Measurements from ENCODE around the gene GPR150. TPM values are rescaled to one million over a fixed set of nuclear protein-coding genes. Genes with fewer than 3 reads are reported as not detected.

The GPR150 gene
- 0.14 to 0.29 TPM (median 0.15 TPM) in 4 of 5 replicates, not detected in the other for total RNA-seq (2022; extraction: Qiagen RNA extraction)

DNA sequence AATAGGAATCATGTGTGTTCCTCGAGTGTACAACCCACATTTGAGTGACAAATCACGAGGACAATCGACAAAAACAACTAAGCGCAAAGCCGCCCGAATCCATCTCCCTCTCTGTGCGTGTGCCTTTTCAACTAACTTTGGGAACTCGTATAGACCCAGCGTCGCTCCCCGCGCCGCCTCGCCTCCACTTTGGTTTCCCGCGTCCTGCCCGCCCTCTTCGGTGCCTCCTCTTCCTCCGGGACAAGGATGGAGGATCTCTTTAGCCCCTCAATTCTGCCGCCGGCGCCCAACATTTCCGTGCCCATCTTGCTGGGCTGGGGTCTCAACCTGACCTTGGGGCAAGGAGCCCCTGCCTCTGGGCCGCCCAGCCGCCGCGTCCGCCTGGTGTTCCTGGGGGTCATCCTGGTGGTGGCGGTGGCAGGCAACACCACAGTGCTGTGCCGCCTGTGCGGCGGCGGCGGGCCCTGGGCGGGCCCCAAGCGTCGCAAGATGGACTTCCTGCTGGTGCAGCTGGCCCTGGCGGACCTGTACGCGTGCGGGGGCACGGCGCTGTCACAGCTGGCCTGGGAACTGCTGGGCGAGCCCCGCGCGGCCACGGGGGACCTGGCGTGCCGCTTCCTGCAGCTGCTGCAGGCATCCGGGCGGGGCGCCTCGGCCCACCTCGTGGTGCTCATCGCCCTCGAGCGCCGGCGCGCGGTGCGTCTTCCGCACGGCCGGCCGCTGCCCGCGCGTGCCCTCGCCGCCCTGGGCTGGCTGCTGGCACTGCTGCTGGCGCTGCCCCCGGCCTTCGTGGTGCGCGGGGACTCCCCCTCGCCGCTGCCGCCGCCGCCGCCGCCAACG is at the start of gene GPR150:
GPR150 (plus strand) TSS at position 58 of the 840 bp plus-strand sequence; CDS start at position 247, 189 bp downstream.

DNA sequence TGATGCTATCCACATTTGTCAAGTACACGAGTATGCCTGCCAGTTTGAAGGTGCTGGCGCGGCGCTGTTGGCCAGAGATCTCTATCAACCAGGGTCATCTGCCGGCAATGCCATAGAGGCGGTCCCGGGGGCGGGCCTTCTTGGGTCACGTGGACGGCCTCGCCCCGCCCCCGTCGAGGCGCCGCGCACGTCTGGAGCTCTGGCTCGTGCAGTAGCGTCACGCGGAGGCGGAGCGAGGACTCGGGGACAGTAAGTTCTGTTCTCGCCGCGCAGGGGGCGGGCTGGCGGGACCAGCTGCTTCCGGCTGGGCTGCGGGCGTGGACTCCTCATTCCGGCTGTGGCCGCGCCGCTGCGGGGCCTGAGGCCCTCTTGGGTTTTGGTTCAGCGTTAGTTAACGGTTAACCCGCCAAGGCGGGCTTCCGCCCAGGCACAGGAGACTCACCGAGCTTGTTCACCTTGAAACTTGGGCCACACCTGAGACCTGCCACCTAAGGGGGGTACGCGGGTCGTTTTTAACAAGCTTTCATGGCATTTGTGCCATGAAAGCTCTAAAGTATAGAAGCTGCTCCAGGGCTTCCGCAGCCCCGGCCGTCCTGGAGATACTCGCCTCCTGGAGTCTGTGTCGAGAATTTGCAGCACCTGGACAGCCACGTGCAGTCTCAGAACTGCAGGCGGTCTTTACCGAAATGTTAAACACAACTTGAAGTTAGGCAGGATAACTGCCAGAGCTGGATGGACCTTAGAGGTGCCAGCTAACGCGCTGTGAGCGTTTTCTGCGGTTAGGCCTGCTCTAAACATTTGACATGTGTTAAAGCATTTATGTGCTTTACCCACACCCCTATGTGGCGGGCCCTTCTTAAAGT is 26.9 kb downstream of the GPR150 start, which contains the start of gene RFESD:
RFESD (plus strand) TSS at position 209 of the 863 bp plus-strand sequence. CDS start 5,495 bp downstream, outside the sequence.

Other genes starting within 250 kb of the GPR150 start
- gene FAM81B, start 228.7 kb upstream of the GPR150 start, total RNA-seq (2022; extraction: Qiagen RNA extraction), result not detected in 5 replicates
- 18.4 to 24.7 TPM (median 22.7 TPM) in 5 replicates for gene SKIC3, start 65.1 kb upstream of the GPR150 start, total RNA-seq (2022; extraction: Qiagen RNA extraction)
- 5.9 to 9.5 TPM (median 8.0 TPM) in 5 replicates for gene ARSK, start 65.0 kb upstream of the GPR150 start, total RNA-seq (2022; extraction: Qiagen RNA extraction)
- gene RFESD, start 26.7 kb downstream of the GPR150 start, total RNA-seq (2022; extraction: Qiagen RNA extraction), result 1.0 to 3.4 TPM (median 1.8 TPM) in 5 replicates
- 0.28 to 0.38 TPM in 2 of 5 replicates, not detected in the others for gene SPATA9, start 62.9 kb downstream of the GPR150 start, total RNA-seq (2022; extraction: Qiagen RNA extraction)
- 7.6 to 13.2 TPM (median 9.9 TPM) in 5 replicates for gene RHOBTB3, start 111.2 kb downstream of the GPR150 start, total RNA-seq (2022; extraction: Qiagen RNA extraction)
- 74.3 to 132 TPM (median 76.5 TPM) in 5 replicates for gene GLRX, start 202.6 kb downstream of the GPR150 start, total RNA-seq (2022; extraction: Qiagen RNA extraction)

Data from A549 treated with Mapracorat at 1 μM for 4 hours (cell line).